AG04450 (cell line): Measurements from ENCODE around the gene NSD2. TPM values are rescaled to one million over a fixed set of nuclear protein-coding genes. Genes with fewer than 3 reads are reported as not detected.

Experiments used
- CTCF ChIA-PET: fragments of 300-600, 350-600 bp; formaldehyde crosslinking; extraction: SDS; loops from one replicate; lab custom pipeline; 2022; ENCODE audit warnings: antibody characterized with exemption, inconsistent platforms; lab: Charles Lee
- POLR2A ChIA-PET: fragments of 350-600 bp; formaldehyde crosslinking; extraction: SDS; loops from one replicate; lab custom pipeline; 2021; ENCODE audit warnings: antibody characterized with exemption, inconsistent platforms; lab: Yijun Ruan, JAX
- DNase-seq: peaks from one replicate; pipeline ENCODE4 v3.0.0-alpha.2; 2011; ENCODE audit warnings: low read depth, low spot score
- H3K27ac ChIP-seq: one replicate; pipeline ENCODE4 v1.5.1; 2012; ENCODE audit warnings: low read depth, low read length, control low read depth
- H3K27me3 ChIP-seq: one replicate; pipeline ENCODE4 v1.6.0; 2012; ENCODE audit warnings: low read length; ENCODE audit not compliant: control insufficient read depth, insufficient read depth
- H3K4me3 ChIP-seq: 2 replicates; pipeline ENCODE4 v1.5.1; 2011; ENCODE audit warnings: mild to moderate bottlenecking, low read depth, low read length, control low read depth
- H3K9me3 ChIP-seq: 2 replicates; pipeline ENCODE4 v1.5.1; 2012; ENCODE audit warnings: low read length; ENCODE audit not compliant: control insufficient read depth, insufficient read depth
- polyA plus RNA-seq: library from polyadenylated mRNA; depleted of rRNA; stranded (reverse); fragments of >200 nt; gene quantifications from 2 replicates; pipeline ENCODE4 v1.2.3, GENCODE V29; 2011
- TF ChIP-seq, protein P1 (sequence below): IDR thresholded peaks from 2 replicates; pipeline ENCODE4 v1.5.1; 2011; ENCODE audit warnings: low read depth, low read length, control low read depth, inconsistent platforms

Gene NSD2
- polyA plus RNA-seq, 1 experiment: 26.4 TPM

DNA sequence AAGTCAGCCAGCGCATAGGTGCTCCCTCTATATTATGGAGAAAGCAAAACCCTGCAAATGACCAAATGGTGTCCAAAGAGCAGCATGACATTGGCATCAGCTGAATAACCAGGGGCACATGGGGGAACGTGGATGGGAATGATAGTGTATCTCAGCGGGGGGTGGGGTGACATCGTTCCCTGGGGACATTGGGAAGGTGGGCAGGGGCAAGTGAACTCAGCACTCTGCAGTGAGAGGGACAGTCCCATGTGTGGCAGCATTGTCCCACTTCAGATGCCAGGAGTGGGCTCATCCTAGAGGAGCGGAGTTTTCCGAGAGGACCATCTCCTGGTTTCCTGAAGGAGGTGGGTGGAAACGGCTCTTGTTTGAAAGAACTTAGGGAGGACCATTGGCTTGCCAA is 72.7 kb downstream of the NSD2 start:
- TF ChIP-seq, protein P1, sequence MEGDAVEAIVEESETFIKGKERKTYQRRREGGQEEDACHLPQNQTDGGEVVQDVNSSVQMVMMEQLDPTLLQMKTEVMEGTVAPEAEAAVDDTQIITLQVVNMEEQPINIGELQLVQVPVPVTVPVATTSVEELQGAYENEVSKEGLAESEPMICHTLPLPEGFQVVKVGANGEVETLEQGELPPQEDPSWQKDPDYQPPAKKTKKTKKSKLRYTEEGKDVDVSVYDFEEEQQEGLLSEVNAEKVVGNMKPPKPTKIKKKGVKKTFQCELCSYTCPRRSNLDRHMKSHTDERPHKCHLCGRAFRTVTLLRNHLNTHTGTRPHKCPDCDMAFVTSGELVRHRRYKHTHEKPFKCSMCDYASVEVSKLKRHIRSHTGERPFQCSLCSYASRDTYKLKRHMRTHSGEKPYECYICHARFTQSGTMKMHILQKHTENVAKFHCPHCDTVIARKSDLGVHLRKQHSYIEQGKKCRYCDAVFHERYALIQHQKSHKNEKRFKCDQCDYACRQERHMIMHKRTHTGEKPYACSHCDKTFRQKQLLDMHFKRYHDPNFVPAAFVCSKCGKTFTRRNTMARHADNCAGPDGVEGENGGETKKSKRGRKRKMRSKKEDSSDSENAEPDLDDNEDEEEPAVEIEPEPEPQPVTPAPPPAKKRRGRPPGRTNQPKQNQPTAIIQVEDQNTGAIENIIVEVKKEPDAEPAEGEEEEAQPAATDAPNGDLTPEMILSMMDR: no peak
- POLR2A ChIA-PET: no interaction called here
- CTCF ChIA-PET: no interaction called here
- no peak overlapping the region for H3K4me3 ChIP-seq
- H3K9me3 ChIP-seq: no peaks in the 10 kb centered on the region
- no peak for DNase-seq
- H3K27me3 ChIP-seq: no peaks in the 10 kb centered on the region
- no peak overlapping the region for H3K27ac ChIP-seq

DNA sequence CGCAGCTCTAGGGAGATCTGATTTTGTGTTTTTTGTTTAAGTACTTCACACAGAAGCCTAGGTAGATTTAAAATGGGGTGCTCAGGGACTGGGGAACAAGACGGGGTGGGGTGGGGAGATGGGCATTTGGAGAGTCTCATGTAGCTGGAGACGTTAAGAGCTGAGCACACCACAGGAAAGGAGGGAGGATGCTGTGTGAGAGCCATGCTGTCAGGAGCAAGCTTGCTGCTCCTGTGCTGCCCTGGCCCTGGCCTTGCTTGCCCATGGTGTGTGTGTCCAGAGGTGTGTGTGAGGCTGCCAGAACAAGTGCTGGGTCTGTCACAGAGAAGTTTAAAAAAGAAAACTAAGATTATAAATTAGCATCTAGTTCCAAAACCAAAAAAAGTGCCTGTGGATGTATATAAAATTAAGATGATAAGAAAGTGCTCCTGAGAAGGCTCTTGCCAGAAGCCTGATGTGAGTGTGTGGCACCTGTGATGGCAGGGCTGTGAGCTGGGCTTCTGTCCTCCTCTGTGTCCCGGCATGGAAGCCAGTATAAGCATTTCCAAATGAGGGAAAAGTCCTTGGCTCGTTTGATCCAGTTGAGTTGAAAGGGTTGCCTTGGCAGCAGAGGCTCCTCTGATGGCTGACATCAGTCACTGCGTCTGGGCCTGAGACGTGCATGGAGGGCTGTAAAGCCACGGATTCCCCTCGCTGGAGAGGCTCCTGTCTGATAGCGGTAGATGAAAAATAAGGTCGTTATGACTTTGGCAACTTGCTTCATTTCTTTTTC is 74.1 kb downstream of the NSD2 start:
- no peaks in the 10 kb centered on the region for H3K27me3 ChIP-seq
- no peak for DNase-seq
- ChIA-PET POLR2A (interaction anchor here (0.7 kb wide), 1 partner anchor 1577 kb away, joined by 5 read pairs; no protein-coding TSS in a partner anchor), CTCF (interaction anchor here (0.7 to 1.2 kb wide), 2 partner anchors 36 to 272 kb away, joined by 3 to 4 read pairs; no protein-coding TSS in a partner anchor)
- no peak overlapping the region for H3K4me3 ChIP-seq
- no peak overlapping the region for H3K27ac ChIP-seq
- TF ChIP-seq, protein P1: no peak
- no peaks in the 10 kb centered on the region for H3K9me3 ChIP-seq

DNA sequence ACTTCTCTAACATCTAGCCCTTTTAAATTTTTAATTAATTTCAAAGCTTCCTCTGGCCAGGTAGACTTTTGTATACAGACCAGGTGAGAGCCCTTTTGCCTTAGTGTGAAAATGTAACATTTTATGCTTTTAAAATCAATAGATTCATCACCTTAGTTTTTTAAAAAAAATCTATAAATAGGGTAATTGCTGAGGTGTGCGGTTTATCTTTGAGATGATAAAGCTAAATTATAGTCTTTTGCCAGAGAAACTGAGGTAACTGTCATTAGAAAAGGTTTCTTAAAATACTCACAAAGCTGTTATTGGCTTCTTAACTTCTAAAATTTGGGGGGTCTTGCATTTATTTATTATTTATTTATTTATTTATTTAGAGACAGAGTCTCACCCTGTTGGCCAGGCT is 74.7 kb downstream of the NSD2 start:
- Histone ChIP-seq H3K27ac (no peak overlapping the region), H3K4me3 (no peak overlapping the region), H3K9me3 (no peaks in the 10 kb centered on the region), H3K27me3 (no peaks in the 10 kb centered on the region)
- no peak for DNase-seq
- TF ChIP-seq, protein P1: no peak
- POLR2A ChIA-PET: no interaction called here
- CTCF ChIA-PET: interaction anchor here (0.7 to 1.2 kb wide), 2 partner anchors 37 to 271 kb away, joined by 3 to 4 read pairs; no protein-coding TSS in a partner anchor

DNA sequence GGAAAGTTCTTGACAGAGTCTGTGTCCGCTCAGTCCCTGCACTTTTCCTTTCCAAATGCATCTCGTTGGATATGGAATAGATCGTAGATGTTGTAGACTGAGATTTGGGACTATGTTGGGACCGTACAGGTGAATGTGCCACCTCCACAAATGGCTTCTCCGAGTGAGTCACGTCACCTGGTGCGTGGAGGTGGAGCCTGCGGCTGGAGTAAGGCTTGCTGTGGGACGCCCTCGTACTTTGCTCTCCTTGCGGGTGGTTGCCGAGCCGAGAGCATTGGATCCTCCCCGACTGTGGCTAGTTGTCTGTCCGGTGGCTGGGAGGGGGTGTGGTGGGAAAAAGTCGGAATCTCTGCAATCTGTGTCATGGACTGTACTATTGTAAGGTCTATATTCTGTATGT is 77.0 kb downstream of the NSD2 start:
- Histone ChIP-seq H3K27ac (no peak overlapping the region), H3K4me3 (no peak overlapping the region), H3K9me3 (no peaks in the 10 kb centered on the region), H3K27me3 (no peaks in the 10 kb centered on the region)
- TF ChIP-seq, protein P1: no peak
- POLR2A ChIA-PET: no interaction called here
- no peak for DNase-seq
- CTCF ChIA-PET: no interaction called here

DNA sequence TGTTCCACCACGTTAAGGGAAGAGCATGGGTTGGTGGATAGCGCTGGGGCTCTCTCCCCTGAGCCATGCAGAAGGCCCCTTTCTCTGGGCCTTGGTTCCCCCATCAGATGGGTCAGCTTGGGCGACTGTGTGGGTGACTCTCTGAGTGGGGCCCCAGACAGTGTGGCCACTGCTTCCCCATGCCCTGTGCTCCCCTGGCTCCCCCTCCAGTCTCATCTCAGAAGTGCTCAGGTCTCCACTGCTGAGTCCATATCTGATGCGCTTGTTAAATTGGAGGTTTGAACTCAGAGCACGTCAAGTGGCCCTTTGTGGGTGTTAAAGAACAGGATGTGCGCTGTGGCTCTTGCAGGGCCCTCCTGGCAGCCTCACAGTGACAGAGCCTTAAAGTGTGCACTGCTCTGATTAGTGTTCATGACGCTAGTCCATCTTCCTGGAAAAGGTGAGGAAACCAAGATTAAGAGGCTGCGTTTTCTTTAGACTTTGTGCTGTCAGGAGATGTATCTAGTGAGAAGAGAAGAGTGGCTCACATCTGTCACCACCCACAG is 77.8 kb downstream of the NSD2 start:
- DNase-seq: no peak
- TF ChIP-seq, protein P1: no peak
- POLR2A ChIA-PET: no interaction called here
- Histone ChIP-seq H3K4me3 (no peak overlapping the region), H3K9me3 (no peaks in the 10 kb centered on the region), H3K27me3 (no peaks in the 10 kb centered on the region), H3K27ac (no peak overlapping the region)
- CTCF ChIA-PET: no interaction called here
